Inferior parietal cortex (tissue), 1 donor: ENCODE results near the gene WDFY3.

ENCODE experiments used
- DNase-seq: peaks from one replicate; pipeline ENCODE4 v3.0.0-alpha.2; 2016; ENCODE audit errors: extremely low spot score

The WDFY3 gene

DNA sequence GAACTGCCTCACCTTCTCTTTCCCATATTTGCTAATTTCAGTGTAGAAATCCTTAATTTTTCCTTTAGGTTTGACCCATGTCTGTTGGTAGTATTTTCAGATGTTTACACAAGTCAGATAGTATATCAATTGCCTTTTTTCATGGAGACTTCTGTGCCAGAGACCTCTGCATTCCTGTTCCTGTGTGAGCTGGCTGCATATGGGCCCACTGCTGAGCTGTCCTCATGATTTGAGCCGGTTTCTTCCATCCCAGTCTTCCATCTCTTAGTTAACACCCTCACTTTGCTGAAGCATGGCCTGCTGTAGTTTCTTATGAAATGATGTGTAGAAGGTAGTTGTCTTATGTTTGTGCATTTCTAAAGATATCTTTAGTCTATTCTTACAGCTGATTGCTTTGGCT is 343.5 kb downstream of the WDFY3 start:
- DNase-seq = no peak
